ENCODE measurements around the gene AGAP3. TPM values are rescaled to one million over a fixed set of nuclear protein-coding genes. Genes with fewer than 3 reads are reported as not detected.

AGAP3 gene
- total RNA-seq, 4 donors from 2014 or later, result 28.2 to 174 (median 53.2) TPM

- Histone ChIP-seq H3K36me3 (no peaks in the 10 kb centered on the region), H3K4me3 (no peak within 1 kb of the TSS), H3K4me1 (peaks cover 0 to 21% of the 10 kb centered on the region in 2 donors), H3K9me3 (no peaks in the 10 kb centered on the region), H3K27me3 (no peaks in the 10 kb centered on the region), H3K27ac (no peak within 1 kb of the TSS)
- intact Hi-C loops (cut with DNase I; ENCODE audit: low total_unique reads), result no loop called here
- no peak for DNase-seq
- TF ChIP-seq, protein P1, sequence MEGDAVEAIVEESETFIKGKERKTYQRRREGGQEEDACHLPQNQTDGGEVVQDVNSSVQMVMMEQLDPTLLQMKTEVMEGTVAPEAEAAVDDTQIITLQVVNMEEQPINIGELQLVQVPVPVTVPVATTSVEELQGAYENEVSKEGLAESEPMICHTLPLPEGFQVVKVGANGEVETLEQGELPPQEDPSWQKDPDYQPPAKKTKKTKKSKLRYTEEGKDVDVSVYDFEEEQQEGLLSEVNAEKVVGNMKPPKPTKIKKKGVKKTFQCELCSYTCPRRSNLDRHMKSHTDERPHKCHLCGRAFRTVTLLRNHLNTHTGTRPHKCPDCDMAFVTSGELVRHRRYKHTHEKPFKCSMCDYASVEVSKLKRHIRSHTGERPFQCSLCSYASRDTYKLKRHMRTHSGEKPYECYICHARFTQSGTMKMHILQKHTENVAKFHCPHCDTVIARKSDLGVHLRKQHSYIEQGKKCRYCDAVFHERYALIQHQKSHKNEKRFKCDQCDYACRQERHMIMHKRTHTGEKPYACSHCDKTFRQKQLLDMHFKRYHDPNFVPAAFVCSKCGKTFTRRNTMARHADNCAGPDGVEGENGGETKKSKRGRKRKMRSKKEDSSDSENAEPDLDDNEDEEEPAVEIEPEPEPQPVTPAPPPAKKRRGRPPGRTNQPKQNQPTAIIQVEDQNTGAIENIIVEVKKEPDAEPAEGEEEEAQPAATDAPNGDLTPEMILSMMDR (IDR thresholded peaks at IDR 0.05), result no peak
- TF ChIP-seq POLR2A (IDR thresholded peaks at IDR 0.05), result no peak
Measured at GRCh38 chr7:151047976-151048815, 38.1 kb upstream of the AGAP3 start, which contains the start of gene ASIC3. Gene ASIC3, plus strand, starts transcription at chr7:151048531. Its CDS starts 355 bp downstream, at chr7:151048886.

DNA sequence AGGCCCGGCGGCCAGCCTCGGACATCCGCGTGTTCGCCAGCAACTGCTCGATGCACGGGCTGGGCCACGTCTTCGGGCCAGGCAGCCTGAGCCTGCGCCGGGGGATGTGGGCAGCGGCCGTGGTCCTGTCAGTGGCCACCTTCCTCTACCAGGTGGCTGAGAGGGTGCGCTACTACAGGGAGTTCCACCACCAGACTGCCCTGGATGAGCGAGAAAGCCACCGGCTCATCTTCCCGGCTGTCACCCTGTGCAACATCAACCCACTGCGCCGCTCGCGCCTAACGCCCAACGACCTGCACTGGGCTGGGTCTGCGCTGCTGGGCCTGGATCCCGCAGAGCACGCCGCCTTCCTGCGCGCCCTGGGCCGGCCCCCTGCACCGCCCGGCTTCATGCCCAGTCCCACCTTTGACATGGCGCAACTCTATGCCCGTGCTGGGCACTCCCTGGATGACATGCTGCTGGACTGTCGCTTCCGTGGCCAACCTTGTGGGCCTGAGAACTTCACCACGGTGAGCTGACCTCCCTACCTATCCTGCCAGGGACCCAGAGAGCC is 37.3 kb upstream of the AGAP3 start:
- no peak for TF ChIP-seq POLR2A (IDR thresholded peaks at IDR 0.05)
- intact Hi-C loops (cut with DNase I; ENCODE audit: low total_unique reads), result no loop called here
- DNase-seq, result no peak

DNA sequence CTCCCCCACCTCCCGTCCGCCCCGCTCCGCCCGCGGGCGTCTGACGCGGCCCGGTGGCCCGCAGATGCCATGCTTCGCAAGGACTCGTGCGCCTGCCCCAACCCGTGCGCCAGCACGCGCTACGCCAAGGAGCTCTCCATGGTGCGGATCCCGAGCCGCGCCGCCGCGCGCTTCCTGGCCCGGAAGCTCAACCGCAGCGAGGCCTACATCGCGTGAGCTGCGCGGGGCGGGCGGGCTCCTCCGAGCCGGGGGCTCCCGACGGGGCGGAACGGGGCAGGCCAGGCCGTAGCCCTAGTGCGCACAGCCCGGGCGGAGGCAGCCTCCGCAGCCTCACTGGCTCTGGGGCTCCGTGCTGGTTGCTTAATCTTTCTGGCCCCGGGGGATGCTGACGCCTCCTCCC is 35.2 kb upstream of the AGAP3 start:
- intact Hi-C loops (cut with DNase I; ENCODE audit: low total_unique reads), result no loop called here
- Histone ChIP-seq H3K27ac (no peak overlapping the region), H3K36me3 (no peaks in the 10 kb centered on the region), H3K4me1 (peaks cover 0 to 21% of the 10 kb centered on the region in 2 donors), H3K27me3 (no peaks in the 10 kb centered on the region), H3K9me3 (no peaks in the 10 kb centered on the region), H3K4me3 (no peak overlapping the region)
- peak in 1 of 2 donors; percentile 61 for DNase-seq
- TF ChIP-seq, protein P1 (IDR thresholded peaks at IDR 0.05), result no peak
- TF ChIP-seq POLR2A (IDR thresholded peaks at IDR 0.05), result no peak

More for the DNA sequence above, 37.3 kb upstream of the AGAP3 start:
- H3K4me3 ChIP-seq, result no peak overlapping the region
- H3K9me3 ChIP-seq, result no peaks in the 10 kb centered on the region
- H3K4me1 ChIP-seq, result peaks cover 0 to 21% of the 10 kb centered on the region in 2 donors
- H3K27ac ChIP-seq, result no peak overlapping the region
- H3K27me3 ChIP-seq, result no peaks in the 10 kb centered on the region
- no peaks in the 10 kb centered on the region for H3K36me3 ChIP-seq

GRCh38 chr7:151053096-151053495 is 33.2 kb upstream of the AGAP3 start:
- Histone ChIP-seq H3K4me3 (no peak overlapping the region), H3K36me3 (no peaks in the 10 kb centered on the region), H3K9me3 (no peaks in the 10 kb centered on the region), H3K27ac (no peak overlapping the region), H3K27me3 (no peaks in the 10 kb centered on the region), H3K4me1 (peaks cover 0 to 17% of the 10 kb centered on the region in 2 donors)
- intact Hi-C loops (cut with DNase I; ENCODE audit: low total_unique reads), result no loop called here
- TF ChIP-seq, protein P1 (IDR thresholded peaks at IDR 0.05), result no peak
- TF ChIP-seq POLR2A (IDR thresholded peaks at IDR 0.05), result no peak
- no peak for DNase-seq

GRCh38 chr7:151053751-151054150 is 32.5 kb upstream of the AGAP3 start:
- no peaks in the 10 kb centered on the region for H3K27me3 ChIP-seq
- TF ChIP-seq, protein P1 (IDR thresholded peaks at IDR 0.05), result no peak
- TF ChIP-seq POLR2A (IDR thresholded peaks at IDR 0.05), result no peak
- no peak overlapping the region for H3K27ac ChIP-seq
- H3K4me1 ChIP-seq, result peaks cover 0 to 17% of the 10 kb centered on the region in 2 donors
- intact Hi-C loops (cut with DNase I; ENCODE audit: low total_unique reads), result no loop called here
- H3K9me3 ChIP-seq, result no peaks in the 10 kb centered on the region
- H3K4me3 ChIP-seq, result no peak overlapping the region
- H3K36me3 ChIP-seq, result no peaks in the 10 kb centered on the region
- DNase-seq, result no peak

Data from uterus (tissue), 4 donors.